ENCODE measurements around the gene SERPINE1.

Gene SERPINE1

GRCh38 chr7:101169110-101169837 is 42.4 kb downstream of the SERPINE1 start (continued):
- TF ChIP-seq TSHZ1 (tag by site-specific recombination; IDR thresholded peaks at IDR 0.05; ENCODE audit: borderline replicate concordance): peak; percentile 27; the same call in 1 of the 2 replicates
- no peak for TF ChIP-seq ZNF211 (tag by site-specific recombination; IDR thresholded peaks at IDR 0.05; ENCODE audit: low read depth)
- TF ChIP-seq PRDM6 (tag by site-specific recombination; IDR thresholded peaks at IDR 0.05): no peak
- TF ChIP-seq ZNF354C (tag by site-specific recombination; IDR thresholded peaks at IDR 0.05; ENCODE audit: borderline replicate concordance, low read depth): no peak
- TF ChIP-seq ZNF529 (tag by site-specific recombination; IDR thresholded peaks at IDR 0.05; ENCODE audit: insufficient replicate concordance): no peak
- TF ChIP-seq KLF1 (tag by site-specific recombination; IDR thresholded peaks at IDR 0.05): peak; percentile 83
- TF ChIP-seq ZNF26 (tag by site-specific recombination; IDR thresholded peaks at IDR 0.05): no peak
- TF ChIP-seq ZNF391 (tag by site-specific recombination; IDR thresholded peaks at IDR 0.05; ENCODE audit: borderline replicate concordance, low read depth): peak; percentile 64; the same call in 1 of the 2 replicates
- no peak for TF ChIP-seq ZNF830 (tag by site-specific recombination; IDR thresholded peaks at IDR 0.05; ENCODE audit: low read depth)
- peak; percentile 12; the same call in 1 of the 2 replicates for TF ChIP-seq GFI1B (tag by site-specific recombination; IDR thresholded peaks at IDR 0.05)
- no peak for TF ChIP-seq ZNF140 (tag by site-specific recombination; IDR thresholded peaks at IDR 0.05)
- no peak for TF ChIP-seq ZNF202 (tag by site-specific recombination; IDR thresholded peaks at IDR 0.05; ENCODE audit: borderline replicate concordance)
- peak; percentile 67; the same call in 1 of the 2 replicates for TF ChIP-seq ZNF169 (tag by site-specific recombination; IDR thresholded peaks at IDR 0.05)
- no peak for TF ChIP-seq ZNF670 (tag by site-specific recombination; IDR thresholded peaks at IDR 0.05; ENCODE audit: low read depth)
- no peak; the same call in 1 of the 2 replicates for TF ChIP-seq ZNF521 (tag by site-specific recombination; IDR thresholded peaks at IDR 0.05)
- TF ChIP-seq ZNF777 (tag by site-specific recombination; IDR thresholded peaks at IDR 0.05; ENCODE audit: borderline replicate concordance): no peak
- TF ChIP-seq IKZF3 (tag by site-specific recombination; IDR thresholded peaks at IDR 0.05): no peak
- peak; percentile 89 for TF ChIP-seq ZNF639 (tag by site-specific recombination; IDR thresholded peaks at IDR 0.05)
- no peak for TF ChIP-seq ZBTB1 (tag by site-specific recombination; IDR thresholded peaks at IDR 0.05)
- peak; percentile 59; the same call in 1 of the 2 replicates for TF ChIP-seq GLI4 (tag by site-specific recombination; IDR thresholded peaks at IDR 0.05)
- no peak for TF ChIP-seq HOXA7 (CRISPR knock-in tag; IDR thresholded peaks at IDR 0.05; ENCODE audit: borderline replicate concordance)
- peak; percentile 84 for TF ChIP-seq ZNF398 (tag by site-specific recombination; IDR thresholded peaks at IDR 0.05)
- TF ChIP-seq KLF7 (tag by site-specific recombination; IDR thresholded peaks at IDR 0.05; ENCODE audit: borderline replicate concordance): no peak
- TF ChIP-seq ZNF623 (tag by site-specific recombination; IDR thresholded peaks at IDR 0.05): 0 out of 2 replicates have a peak, but pooled peaks have one; percentile 9
- no peak; the same call in 1 of the 2 replicates for TF ChIP-seq KLF16 (tag by site-specific recombination; IDR thresholded peaks at IDR 0.05)
- peak; percentile 93 for TF ChIP-seq EGR2 (tag by site-specific recombination; IDR thresholded peaks at IDR 0.05; ENCODE audit: low read depth)
- TF ChIP-seq ZBTB8A (tag by site-specific recombination; IDR thresholded peaks at IDR 0.05): no peak
- TF ChIP-seq ZNF274 (IDR thresholded peaks at IDR 0.05; ENCODE audit: low read length): no peak
- TF ChIP-seq ZNF274 (tag by site-specific recombination; IDR thresholded peaks at IDR 0.05; ENCODE audit: borderline replicate concordance): no peak
- peak; percentile 87; the same call in 1 of the 2 replicates for TF ChIP-seq ZNF48 (tag by site-specific recombination; IDR thresholded peaks at IDR 0.05)

All from HEK293 (cell line).